Mammary epithelial cell (primary cell): ENCODE data around the gene MED10.

Experiments
- CTCF ChIP-seq, 2 donors: IDR thresholded peaks in 1 of 2; conservative IDR thresholded peaks in 1 of 2; 2 replicates each; pipeline ENCODE4 v1.5.1; 2011 to 2012; ENCODE audit warnings: inconsistent platforms in 2 of 2, low read length in 2 of 2, mild to moderate bottlenecking in 2 of 2, control low read depth in 1 of 2, low read depth in 1 of 2; ENCODE audit not compliant: insufficient read depth in 1 of 2; ENCODE audit errors: extremely low read depth in 1 of 2
- EZH2 ChIP-seq: IDR thresholded peaks from 2 replicates; pipeline ENCODE4 v1.6.1; 2012; ENCODE audit warnings: low read length, inconsistent platforms, borderline replicate concordance

GRCh38 chr5:6401410-6401809, 23.1 kb upstream of the MED10 start:
- no peak for TF ChIP-seq CTCF (conservative IDR thresholded peaks at IDR 0.05 in 1 of 2, IDR thresholded peaks at IDR 0.05 in 1 of 2; ENCODE audit: extremely low read depth in 1 of 2, insufficient read depth in 1 of 2, low read depth in 1 of 2, low read length in 2 of 2)
- no peak for TF ChIP-seq EZH2
